GM19025 (cell line): ENCODE data around the gene MAP3K13.
A peak's percentile ranks its signal among the peaks of the same experiment; 100 is the strongest.
"Not testable (repeated sequence)": the region's sequence is repeated elsewhere in the genome, so short reads cannot be mapped to it uniquely, and the experiment has no call there.

Experiments
- ATAC-seq: cut with Tn5 transposase; IDR thresholded peaks from one replicate; pipeline ENCODE4 v1.9.1; 2021; ENCODE audit warnings: mild to moderate bottlenecking, low read depth, moderate library complexity; ENCODE audit not compliant: unreplicated experiment

The MAP3K13 gene

GRCh38 chr3:185393055-185393454 lies 30.1 kb downstream of the MAP3K13 start:
- no peak for ATAC-seq

GRCh38 chr3:185397676-185398075 lies 34.7 kb downstream of the MAP3K13 start:
- no peak for ATAC-seq

- no peak for ATAC-seq
Measured at GRCh38 chr3:185399737-185400667, 37.1 kb downstream of the MAP3K13 start.

- no peak for ATAC-seq
Measured at GRCh38 chr3:185400866-185401265, 37.9 kb downstream of the MAP3K13 start.

DNA sequence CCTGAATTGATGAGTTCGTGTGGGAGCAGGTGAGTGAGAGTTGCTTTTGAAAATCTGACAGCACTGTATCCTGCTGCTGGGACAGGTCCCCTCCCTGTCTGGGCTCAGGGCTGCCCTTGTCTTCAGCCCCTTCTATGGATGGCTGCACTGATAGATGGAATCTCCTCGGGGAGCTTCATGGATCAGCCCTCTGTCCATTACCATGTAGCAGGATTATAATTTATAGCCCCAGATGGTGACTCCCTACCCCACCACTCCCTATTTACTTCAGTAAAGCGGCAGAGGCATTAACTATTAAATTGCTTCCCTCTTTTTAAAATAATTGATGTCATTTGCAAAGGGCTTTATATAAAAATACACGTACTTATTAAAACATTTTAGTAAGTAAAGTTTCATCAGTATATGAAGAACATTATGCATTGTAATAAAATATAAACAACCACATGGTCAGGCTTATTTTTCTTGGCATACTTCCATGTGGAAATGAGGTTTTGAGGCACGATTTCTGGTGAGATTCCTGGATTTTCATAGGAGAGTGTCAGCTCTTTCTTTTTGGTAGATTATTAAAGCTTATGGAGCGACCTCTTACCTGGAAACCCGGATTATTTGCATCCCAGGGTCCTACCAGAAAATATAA lies 38.5 kb downstream of the MAP3K13 start:
- ATAC-seq = no peak

DNA sequence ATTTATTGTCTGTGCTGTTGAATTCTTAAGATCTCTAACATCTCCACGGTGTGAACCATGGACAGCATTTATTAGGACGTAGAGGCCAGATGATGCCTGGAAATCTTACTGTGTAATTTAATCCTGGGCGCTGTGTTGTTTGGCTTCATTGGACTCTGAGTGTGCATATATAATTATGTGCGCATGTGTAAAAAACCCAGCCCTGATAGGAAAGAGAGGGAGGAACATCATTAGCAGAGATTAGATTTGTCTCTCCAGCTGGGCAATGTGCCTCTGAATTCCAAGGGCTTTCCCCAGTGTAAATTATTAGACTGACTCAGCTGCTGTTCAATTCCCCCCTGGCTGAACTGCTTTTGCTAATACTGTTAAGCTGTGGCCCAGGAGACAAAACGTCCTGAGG lies 39.6 kb downstream of the MAP3K13 start:
- ATAC-seq = no peak

GRCh38 chr3:185403002-185403401 lies 40.1 kb downstream of the MAP3K13 start:
- ATAC-seq = no peak

DNA sequence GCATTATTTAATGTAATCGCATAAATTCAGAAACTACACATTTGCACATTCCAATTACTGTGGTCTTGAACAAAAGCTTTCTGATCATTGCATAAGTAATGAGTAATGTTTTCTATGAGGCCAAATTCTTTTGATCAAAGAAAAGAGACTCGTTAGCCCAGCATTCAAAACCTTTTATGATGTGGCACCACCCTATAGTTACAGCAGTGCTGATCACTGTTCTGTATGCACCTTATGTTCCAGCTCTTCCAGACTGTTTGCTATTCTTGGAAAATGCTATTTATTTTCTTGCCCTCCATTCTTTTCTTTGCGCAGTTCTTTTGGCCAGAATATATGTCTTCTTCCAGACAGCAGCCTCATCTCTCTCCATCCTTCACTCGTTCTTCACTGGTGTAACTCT lies 42.3 kb downstream of the MAP3K13 start:
- ATAC-seq = no peak

- no peak for ATAC-seq
Measured at GRCh38 chr3:185405664-185406063, 42.7 kb downstream of the MAP3K13 start.

DNA sequence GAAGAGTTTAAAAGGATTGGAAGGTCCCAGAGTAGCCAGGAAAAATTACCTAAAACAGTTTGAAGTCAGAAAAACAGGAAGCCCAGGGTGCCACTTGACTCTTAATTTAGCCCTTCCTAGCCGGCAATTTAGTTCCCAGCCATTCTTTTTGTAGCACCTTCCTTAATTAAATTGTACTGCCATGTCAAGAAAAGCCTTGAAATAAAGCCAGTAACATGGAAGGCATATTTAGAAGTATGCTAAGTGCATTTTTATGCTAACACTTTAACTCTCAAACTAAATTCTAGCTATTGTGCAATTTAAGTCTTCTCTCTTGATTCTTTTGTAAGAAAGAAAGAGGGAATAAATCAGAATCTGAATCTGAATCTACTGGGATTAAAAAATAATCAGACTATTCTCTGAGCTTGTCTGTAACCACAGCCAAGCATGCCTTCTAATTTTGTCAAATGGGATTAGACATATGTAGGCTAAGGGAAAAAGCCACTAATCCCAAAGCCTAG lies 43.2 kb downstream of the MAP3K13 start:
- no peak for ATAC-seq

DNA sequence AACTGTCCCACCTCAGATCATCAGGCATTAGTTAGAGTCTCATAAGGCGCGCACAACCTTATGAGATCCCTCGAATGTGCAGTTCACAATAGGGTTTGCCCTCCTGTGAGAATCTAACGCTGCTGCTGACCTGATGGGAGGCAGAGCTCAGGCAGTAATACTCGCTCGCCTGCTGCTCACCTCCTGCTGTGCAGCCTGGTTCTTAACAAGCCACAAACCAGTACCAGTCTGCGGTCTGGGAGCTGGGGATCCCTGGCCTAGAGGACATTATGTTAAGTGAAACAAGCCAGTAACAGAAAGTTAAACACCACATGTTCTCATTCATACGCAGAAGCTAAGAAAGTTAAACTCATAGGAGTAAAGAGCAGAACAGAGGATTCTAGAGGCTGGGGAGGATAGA lies 47.0 kb downstream of the MAP3K13 start:
- ATAC-seq = no peak

- ATAC-seq = no peak
Measured at GRCh38 chr3:185411133-185411532, 48.2 kb downstream of the MAP3K13 start.

GRCh38 chr3:185416513-185416912 lies 53.6 kb downstream of the MAP3K13 start:
- ATAC-seq = no peak

DNA sequence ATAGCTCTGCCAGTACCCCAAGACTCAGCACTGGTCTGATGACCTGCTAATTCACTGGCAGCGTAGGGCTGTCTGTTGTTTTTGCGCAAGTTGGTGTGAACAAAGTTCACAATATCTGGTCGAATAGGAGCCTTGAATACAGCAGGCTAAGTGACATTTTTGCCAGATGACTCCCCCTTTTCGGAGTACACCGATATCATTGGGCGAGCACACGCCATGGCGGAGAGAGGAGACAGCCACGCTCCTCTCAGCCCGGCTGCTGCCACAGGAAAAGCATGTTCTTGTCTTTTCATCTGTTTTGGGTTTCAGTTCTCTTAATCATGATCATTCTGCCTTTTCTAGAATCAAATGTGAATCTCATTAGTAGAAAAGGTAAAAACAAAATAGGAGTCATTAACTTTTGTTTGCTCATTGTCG lies 55.6 kb downstream of the MAP3K13 start:
- not testable (repeated sequence) for ATAC-seq

DNA sequence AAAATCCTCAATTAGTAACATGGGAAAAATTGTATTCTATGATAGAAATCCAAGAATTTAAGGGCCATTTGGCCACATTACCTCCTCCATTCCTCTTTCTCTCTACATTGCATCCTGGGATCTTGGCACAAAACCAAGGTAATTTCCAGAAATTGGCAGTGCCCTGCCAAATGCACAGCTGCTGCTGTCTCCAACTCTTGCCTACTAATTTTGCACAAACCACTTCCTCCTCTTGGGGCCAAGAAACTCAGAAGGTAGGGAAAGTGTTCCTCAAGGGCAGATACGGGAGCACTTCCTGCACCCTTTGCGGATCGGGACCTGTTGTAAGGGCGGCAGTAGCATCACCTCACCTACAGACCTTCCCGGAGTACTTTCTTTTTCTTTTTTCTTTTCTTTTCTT lies 57.8 kb downstream of the MAP3K13 start:
- ATAC-seq = no peak

- ATAC-seq = peak; percentile 52
Measured at GRCh38 chr3:185421577-185422232, 58.8 kb downstream of the MAP3K13 start.

DNA sequence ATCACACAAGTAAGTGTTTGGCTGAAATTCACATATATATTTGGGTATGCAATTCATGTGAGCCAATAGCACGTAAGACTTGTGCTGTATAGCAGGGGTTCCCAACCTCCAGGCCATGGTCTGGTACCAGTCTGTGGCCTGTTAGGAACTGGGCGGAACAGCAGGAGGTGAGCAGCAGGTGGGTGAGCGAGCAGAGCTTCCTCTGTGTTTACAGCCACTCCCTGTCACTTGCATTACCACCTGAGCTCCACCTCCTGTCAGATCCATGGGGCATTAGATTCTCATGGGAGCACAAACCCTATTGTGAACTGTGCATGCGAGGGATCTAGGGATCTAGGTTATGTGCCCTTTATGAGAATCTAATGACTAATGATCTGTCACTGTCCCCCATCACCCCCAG lies 59.7 kb downstream of the MAP3K13 start:
- no peak for ATAC-seq

DNA sequence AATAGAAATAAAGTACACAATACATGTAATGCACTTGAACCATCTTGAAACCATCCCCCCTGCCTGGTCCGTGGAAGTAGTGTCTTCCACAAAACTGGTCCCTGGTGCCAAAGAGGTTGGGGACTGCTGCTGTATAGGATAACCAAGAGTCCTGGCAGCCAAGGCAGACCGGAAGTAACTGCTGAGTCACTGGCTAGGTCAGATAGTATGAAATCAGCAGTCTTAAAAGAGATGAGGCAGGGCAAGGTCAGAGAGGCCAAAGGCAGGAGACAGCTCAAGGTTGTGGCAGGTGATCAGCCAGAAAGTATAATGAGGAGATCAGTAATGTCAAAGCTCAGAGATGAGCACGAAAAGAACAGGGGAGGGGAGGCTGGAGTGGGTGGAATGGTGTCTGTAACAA lies 60.2 kb downstream of the MAP3K13 start:
- ATAC-seq = no peak

- no peak for ATAC-seq
Measured at GRCh38 chr3:185424435-185424834, 61.5 kb downstream of the MAP3K13 start.

DNA sequence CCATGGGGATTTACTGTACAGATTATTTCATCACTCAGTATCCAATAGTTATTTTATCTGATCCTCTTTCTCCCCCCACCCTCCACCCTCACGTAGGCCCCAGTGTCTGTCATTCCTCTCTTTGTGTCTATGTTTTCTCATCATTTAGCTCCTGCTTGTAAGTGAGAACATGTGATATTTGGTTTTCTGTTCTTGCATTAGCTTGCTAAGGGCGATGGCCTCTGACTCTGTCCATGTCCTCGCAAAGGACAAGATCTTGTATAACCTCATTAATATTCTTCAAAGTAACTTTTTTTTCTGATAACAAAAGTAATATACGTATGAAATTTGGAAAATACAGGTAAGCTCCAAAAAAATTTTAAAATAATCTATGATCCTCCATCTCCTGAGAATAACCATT lies 67.4 kb downstream of the MAP3K13 start:
- ATAC-seq = no peak
